HG03135 (cell line): ENCODE measurements around the gene CD44.
A peak's percentile ranks its signal among the peaks of the same experiment; 100 is the strongest.

ENCODE experiments used
- ATAC-seq: cut with Tn5 transposase; IDR thresholded peaks from one replicate; pipeline ENCODE4 v1.9.1; 2021; ENCODE audit warnings: mild to moderate bottlenecking, moderate library complexity; ENCODE audit not compliant: unreplicated experiment

CD44 gene

DNA sequence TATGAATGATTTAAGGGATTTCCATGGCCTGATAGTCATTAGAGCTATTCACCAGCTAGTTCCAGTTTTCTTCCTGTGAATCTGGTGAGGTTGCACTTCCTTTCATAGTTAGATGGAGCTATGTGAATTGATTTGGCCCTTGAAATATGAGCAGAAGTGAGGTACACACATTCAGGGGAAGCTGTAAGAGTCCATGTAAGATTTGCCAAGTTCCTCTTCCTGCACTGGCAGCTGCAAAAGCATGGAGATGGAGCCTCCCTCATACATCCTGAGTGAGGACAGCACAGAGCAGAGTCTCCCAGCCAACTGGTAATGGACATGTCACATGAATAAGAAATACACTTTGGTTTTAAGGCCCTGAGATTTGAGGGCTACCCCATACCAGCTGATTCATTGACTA, 111.7 kb downstream of the CD44 start:
- no peak for ATAC-seq

GRCh38 chr11:35253237-35253636, 114.3 kb downstream of the CD44 start:
- ATAC-seq: no peak

DNA sequence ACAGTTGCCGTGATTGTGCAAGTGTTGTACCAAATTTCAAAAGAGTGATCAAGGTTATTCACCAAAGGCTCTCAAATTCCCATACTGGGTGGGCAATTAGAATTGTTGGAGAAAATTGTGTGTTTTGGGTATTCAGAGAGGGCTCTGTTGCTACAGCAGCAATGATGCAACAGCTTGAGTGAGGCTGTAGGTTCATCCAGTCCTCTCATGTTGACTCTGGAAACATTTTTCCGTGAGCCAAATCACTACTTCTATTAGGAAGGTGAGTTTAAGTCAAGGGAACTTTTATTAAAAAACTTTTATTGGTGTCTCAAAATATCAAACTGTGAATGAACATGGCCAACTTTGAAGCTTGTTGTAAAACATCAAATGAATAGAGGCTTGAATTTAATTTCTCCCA, 116.5 kb downstream of the CD44 start:
- ATAC-seq: no peak

DNA sequence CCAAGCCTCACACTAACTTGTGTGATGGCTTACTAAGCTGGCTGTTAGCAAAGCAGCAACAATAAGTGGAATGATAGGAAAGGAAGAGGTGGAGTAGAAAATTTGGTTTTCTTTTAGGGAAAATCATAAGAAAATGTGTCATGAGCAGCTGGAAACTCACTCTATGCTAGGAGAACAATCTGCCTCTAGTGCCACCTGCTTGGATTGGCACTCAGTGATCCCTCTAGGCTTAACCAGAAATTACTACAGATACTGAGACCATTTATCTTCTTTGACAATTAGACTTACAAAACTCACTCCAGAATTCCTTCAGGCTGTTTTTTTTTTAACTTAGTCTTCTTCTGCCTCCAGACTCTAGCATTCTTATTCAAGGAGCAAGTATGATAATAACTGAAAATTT, 117.3 kb downstream of the CD44 start:
- ATAC-seq: no peak

- ATAC-seq: peak; percentile 98
These were observed 118.3 kb downstream of the CD44 start for GRCh38 chr11:35257281-35257680.

- ATAC-seq: no peak
These were observed 120.6 kb downstream of the CD44 start for GRCh38 chr11:35259529-35259928.

- no peak for ATAC-seq
These were observed 121.5 kb downstream of the CD44 start for GRCh38 chr11:35260342-35260985.

DNA sequence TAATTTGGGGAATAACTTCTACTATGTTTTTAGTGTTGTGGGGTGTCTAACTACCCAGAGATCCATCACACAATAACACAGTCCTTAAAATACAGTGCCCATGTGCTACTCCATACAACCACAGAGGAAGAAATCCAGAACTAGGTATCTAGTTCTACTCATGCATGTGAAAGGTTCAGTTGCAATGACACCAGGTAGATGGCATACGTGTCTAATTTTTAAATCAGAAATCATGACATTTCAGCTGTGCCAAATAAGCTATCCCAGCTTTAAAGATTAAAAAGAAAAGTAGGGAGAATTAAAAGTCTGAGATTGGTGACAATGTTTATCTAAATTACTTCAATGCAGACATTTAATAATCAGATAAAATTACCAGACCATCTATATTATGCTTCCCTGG, 122.2 kb downstream of the CD44 start:
- no peak for ATAC-seq

DNA sequence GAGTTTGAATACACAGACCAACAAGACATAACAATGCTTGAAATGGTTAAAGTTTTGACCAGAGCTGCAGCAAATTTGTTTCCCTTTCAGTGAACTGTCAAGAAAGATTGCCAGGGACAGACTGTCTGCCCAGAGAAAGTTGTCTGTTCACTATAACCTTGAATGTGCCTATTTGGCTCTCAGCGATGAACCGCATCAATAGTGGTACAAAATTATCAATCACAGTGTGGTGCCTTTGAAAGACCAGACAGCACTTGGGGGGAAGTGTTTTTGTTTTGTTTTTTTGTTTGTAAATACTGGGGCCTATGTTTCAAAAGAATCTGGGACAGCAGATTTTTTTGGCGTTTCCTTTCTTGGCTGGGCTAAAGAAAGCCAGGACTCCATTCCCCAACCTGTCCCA, 123.1 kb downstream of the CD44 start:
- ATAC-seq: no peak

DNA sequence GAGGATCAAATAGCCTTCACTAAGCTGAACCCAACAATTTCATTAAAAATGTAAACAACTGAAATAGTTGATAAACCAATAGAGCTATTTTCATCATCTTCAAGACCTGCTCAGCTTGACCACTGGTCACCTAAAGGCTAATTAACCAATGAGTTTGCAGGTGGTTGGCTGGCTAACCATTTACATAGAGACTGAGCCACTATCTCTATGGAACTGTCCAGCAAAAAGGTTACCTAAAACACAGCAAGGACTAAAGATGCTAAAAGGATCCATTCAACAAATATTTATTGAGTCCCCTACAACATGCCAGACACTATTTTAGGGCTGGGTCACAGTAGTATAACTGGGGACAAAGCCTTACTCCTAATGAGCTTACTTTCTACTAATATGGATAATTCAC, 123.8 kb downstream of the CD44 start:
- no peak for ATAC-seq

- ATAC-seq: no peak
These were observed 126.9 kb downstream of the CD44 start for GRCh38 chr11:35265755-35266454.

DNA sequence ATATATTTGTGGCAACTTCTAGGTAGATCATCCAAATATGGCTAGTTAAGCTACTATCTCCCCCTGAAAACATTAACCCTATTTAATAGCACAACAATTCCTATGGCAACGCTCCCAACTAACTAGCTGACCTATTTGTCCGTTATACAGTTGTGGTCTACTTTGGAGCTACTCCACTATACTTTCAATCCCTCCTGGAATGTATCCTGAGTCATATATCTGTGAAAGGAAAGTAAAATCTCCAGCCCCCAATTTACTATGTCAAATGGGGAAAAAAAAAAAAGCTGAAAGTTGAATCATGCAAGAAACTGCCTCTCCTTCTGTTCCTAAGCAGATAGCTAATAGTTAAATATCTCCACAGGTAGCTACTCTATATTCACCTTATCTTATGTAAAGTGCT, 128.5 kb downstream of the CD44 start:
- ATAC-seq: no peak

DNA sequence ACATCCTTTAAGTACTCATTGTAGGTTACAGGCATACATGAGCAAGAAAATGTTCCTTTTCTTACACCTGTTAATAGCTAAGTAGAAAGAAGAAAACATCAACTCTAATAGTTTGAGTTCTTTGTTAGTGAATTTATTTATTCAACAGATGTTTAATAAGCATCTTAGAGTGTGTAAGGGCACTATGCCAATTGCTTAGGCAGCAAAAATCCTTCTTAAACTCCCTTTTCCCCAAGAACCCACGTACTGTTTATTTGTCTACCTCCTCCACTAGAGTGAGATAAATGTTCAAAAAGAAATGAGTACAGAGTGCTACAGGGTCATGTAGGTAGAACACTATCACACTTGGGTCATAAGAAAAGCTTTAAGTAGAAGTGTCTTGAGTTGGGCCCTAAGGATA, 131.4 kb downstream of the CD44 start:
- ATAC-seq: no peak

DNA sequence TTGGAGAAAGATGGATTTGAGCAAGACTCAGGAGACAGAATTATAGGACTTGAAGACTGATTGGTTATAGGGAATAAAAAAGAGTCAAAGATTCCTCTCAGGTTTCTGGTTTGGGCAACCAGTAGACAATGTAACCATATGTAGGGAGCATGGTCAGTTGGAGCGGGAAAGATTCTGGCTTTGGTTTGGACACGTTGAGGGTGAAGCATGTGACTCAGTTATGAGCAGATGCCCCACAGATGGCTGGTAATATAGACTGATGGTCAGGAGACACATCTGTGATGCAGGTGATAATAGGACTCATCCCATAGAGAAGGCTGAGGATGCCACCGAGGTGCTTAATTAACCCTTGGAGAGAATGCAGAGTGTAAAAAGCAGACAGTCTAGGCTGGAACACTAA, 132.1 kb downstream of the CD44 start:
- no peak for ATAC-seq

- ATAC-seq: peak; percentile 72
These were observed 133.5 kb downstream of the CD44 start for GRCh38 chr11:35272391-35272902.

GRCh38 chr11:35274909-35275785, 136.2 kb downstream of the CD44 start:
- ATAC-seq: no peak

DNA sequence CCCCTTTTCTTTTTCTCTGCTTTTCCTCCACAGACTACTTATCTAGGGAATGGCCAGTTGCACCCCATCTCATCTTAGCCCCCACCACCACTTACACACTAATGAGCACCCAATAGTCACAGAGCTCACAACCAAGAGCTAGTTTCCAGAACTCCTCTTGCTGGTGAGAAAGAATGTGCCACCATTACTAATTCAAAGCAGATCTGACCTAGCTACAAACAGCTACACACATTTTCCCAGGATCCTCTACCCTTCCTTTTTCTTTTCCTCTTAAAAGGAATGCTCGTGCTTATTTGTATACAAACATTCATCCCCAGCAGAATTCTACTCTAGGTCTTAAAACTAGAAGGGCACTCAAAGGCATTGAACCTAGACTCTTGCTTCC, 136.8 kb downstream of the CD44 start:
- ATAC-seq: no peak

GRCh38 chr11:35276396-35277145, 137.6 kb downstream of the CD44 start:
- no peak for ATAC-seq

- no peak for ATAC-seq
These were observed 138.9 kb downstream of the CD44 start for GRCh38 chr11:35277827-35278226.

GRCh38 chr11:35280727-35281126, 141.8 kb downstream of the CD44 start:
- no peak for ATAC-seq

DNA sequence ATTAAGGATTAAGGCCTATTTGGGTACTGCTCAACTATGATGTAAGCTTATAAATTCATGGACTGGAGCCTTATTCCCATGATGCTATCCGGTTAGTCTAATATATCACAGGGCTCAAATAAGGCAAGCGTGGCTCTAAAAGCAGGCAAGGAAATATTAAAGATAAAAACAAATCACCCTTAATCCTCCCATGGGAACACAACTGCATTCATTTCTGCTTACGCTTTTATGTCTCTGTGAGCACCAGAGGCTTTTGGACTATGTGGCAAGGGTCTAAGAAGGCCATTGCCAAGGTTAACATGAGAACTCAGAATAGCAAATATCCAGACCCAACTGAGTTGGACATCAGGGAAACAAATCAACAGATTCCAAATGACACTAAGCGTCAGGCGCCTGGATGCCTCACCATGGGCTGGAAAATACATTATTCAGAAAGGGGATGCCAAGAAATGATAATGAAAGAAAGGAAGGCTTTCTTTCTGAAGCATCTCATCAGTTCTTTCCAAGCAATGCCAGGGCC, 142.3 kb downstream of the CD44 start:
- no peak for ATAC-seq
